Muscle of back (tissue), 11 donors: ENCODE results near the gene PTGDS. TPM values are rescaled to one million over a fixed set of nuclear protein-coding genes. Genes with fewer than 3 reads are reported as not detected.
A peak's percentile ranks its signal among the peaks of the same experiment; 100 is the strongest.

ENCODE experiments used
- DNase-seq, 3 donors: peaks; one replicate each; pipeline versions ENCODE4 v3.0.0 to v3.0.0-alpha.2; 2013
- polyA plus RNA-seq, 10 donors: library from polyadenylated mRNA; unstranded; fragments of 120-200 nt; gene quantifications; one replicate each; pipeline ENCODE4 v1.2.1, GENCODE V29; 2013; ENCODE audit not compliant: insufficient read length in 10 of 10

PTGDS gene
- polyA plus RNA-seq, 10 donors: 2.3 to 36.3 (median 17.1) TPM

DNA sequence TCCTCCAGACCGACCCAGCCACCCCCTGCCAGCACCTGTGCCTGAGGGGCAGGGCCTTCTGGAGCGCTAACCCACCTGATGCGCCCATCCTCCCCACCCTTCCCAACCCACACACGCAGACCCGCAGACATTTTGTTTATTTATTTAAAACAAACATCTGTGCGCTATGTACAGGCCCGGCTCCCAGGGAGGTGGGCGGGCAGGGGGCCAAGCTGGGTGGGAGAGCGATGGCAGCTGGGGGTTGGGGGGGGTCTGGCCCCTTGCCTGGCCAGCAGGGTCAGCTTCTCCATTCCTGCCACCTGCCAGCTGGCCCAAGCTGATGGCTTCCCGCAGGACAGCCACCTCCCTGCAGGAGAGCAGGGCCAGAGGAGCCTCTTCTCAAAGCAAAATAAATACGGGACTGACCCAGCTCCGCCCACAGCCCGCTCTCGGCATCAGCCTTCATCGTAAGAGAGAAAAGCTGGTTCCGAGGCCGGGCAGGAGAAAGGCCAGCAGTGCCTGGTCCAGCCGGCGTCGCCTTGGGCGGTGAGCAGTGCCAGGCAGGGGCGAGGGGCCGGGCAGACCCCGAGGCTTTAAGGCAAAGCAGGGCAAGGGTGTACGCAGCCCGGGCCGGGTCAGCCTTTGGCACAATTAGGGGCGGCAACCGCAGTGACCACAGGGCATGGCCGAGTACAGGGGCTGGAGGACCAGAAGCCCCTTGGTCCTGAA, 30.0 kb downstream of the PTGDS start:
- DNase-seq: peak in 1 of 3 donors; percentile 62

DNA sequence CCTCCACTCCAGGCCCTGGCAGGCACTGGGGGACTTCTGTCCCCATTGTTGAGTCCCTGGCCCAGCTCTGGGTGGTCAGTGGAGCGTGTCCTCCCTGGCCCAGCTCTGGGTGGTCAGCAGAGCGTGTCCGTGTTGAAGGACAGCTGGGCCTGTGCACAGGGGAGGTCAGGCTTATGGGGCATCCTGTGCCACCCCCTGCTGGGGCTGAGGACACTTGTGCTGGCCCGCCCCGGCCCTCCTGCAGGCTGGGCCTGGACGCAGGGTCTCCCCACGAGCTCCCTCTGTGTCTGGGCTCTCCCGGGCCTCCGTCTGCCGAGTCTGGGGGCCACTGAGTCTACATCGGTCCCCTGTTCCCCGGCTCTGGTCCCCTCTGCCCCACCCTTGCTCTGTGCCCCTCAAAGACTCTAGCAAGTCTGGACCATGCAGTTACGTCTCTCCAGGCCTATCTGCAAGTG, 30.5 kb downstream of the PTGDS start:
- DNase-seq: no peak

DNA sequence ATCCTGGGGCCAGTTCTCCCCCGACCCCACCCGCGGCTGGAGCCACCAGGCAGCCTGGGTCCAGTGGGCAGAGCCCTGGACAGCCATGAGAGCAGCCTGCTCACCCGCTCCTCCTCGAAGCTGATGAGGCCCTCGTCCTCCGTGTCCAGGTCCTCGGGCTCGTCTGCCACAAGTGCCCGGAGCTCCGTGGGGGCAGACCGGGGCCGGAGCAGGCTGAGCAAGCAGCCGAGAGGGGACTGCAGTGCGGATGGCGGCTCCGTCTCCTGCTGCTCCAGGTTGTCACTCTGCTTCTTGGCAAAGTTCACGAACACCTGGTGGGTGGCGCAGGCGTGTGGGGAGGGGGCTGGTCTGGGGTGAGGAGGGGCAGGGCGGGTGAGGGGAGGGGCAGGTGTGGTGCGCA, 31.0 kb downstream of the PTGDS start:
- no peak for DNase-seq

DNA sequence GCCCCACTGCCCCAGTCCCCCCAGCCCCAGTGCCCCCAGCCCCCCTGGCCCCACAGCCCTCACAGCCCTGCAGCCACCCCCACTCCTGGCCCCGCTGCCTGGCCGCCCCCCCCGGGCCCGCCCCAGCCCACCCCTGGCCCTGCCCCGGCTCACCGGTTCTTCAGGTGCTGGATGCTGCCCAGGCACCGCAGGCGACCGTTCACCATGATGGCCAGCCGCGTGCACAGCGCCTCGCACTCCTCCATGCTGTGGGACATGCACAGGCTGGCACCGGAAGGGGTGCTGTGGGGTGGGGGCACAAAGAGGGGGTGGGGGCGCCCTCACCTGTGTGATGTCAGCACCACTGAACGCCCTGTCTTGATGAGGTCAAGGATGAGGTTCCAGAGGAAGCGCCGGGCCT, 31.9 kb downstream of the PTGDS start:
- no peak for DNase-seq

DNA sequence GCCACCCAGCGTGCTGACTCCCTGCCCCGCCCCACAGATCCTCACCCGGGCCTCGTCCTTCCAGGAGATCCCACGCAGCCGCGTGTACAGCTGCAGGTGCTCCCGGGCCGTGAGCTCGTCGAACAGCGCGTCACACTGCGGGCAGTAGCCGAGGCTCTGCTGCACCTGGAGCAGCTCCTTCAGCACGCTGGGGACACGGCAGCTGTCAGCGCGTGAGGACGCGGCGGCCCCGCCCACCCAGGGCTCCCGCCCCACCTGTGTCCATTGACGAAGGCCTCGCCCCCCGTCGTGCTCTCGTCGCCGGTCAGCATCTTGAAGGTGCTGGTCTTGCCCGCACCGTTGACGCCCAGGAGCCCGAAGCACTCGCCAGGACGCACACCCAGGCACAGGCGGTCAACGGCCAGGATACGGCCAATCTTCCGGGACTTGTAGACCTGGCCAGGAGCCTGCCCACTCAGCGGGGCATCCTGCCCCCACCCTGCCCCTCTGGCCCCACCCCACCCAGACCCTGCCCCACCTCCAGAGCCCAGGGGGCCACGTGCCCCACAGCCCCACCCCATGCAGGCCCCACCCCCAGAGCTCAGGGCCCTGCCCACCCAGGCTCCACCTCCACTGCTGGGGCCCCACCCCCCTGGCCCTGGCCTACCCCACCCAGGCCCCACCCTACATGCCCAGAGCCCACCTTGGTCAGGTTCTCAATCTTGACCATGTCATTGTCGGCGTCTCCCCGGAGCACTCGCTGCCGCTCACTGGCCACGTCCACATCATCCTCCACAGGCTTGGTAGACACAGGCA, 32.8 kb downstream of the PTGDS start:
- no peak for DNase-seq

DNA sequence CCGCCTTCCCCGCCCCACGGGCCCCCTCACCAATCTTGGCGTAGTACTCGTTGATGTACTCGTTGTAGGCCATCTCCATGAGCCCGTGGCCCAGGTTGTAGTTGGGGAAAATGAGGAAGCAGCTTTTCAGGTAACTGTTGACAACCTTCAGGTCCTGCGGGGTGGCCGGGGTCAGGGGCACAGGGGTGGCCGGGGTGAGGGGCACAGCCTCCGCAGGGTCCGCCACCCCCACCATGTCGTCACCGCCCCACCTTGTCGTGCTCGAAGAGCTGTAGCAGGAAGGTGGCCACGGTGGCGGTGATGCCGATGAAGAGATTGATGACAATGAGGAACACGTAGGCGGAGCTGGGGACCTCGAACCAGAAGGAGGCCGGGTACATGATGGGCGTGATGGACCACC, 33.9 kb downstream of the PTGDS start:
- no peak for DNase-seq

DNA sequence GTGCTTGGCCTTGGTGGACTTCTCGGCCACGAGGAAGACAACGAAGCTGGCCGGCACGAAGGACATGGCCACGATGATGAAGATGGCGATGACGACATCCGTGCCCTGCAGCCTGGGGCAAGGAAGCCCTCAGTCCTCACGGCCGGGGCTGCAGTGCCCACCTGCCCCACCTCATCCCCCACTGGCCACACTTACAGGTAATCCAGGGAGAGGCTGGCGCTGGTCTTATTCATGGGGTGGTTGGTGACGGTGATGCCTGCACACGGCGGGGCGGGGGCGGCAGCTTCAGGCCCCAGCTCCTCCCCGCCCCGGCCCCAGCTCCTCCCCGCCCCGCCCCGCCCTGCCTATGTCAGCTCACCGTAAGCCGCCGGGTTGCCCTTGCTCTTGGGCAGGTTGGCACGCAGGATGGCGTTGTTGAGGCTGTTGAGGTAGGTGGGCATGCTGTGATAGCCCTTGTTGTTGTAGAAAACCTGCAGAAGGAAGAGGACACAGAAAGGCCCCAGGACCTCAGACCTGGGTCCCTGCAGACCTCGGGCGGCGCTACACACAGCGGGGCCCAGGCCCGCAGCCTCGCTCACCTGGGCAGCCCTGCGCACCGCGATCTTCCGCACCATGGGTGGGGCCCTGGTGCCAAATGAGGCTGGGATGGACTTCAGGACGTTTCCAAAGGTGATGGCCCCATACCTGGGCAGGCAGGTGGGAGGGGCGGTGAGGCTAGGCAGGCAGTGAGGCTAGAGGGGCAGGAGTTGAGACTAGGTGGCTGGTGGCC, 34.8 kb downstream of the PTGDS start:
- DNase-seq: no peak

DNA sequence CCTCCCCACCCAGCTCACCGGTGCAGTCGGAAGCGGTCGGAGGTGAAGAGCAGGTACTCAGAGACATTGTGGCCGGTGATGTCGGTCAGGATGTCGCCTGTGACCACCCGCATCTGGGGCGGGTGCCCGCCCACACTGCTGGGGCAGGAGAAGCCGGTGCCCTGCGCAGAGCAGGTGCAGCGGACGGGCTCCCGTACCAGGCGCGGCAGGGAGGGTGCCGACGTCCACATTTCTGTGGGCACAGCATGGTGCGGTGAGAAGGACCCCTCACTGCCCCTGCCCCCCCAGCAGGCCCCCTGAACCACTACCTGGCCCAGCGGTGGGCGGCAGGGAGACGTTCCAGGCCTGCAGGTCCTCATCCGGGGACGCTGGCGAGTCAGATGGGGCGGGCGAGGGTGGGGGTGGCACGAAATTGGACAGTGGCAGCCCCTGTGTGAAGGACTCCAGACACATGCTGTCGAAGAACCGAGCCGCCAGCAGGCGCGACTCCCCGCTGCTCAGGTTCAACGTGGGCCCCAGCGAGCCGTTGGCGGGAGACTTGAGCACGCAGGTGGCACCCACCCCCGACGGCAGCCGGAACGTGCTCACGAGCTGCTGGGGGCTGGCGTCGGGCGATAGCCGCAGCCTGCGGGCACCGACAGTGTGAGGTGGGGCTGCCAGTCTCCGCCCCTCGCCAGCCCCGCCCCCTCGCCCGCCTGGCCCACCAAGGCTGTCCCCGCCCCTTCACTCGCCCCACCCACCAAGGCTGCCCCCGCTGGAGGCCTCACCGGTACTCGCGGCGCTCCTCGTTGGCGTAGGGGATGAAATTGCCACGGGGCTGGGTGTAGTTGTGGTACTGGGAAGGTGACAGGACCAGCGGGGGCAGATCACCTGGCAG, 35.6 kb downstream of the PTGDS start:
- no peak for DNase-seq

DNA sequence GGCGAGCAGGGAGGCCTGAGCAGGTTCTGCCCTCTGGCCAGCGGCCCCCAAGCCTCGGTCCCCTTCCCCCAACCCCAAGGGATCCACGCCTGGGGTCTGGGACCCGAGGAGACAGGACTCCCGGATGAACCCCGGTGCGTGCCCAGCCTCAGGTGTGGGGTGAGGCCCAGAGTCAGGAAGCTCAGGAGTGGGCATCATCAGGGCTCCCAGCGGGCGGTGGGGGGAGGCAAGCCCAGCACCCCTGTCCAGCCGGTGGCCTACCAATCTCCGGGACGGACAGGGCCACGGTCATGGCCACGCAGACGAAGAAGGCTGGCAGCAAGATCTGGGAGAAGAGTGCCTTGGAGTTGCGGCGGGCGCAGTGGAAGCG, 36.3 kb downstream of the PTGDS start:
- DNase-seq: no peak

DNA sequence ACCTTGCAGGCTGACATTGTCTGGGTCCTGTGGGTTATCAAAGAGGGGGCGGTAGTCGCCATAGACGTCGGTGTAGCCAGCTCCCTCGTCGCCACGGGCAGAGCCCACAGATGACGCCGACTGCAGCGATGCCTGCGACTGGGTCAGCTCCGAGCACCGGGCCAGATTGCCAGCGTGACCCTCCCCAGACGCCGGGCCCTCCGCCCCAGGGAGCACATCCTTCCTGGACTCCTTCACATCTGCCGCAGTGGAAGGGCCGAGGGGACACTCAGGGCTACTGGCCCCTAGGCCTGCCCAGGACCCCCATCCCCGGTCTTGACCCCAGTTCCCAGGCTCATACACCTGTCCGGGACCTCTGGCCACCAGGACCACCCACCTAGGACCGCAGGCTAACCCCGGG, 36.9 kb downstream of the PTGDS start:
- no peak for DNase-seq

DNA sequence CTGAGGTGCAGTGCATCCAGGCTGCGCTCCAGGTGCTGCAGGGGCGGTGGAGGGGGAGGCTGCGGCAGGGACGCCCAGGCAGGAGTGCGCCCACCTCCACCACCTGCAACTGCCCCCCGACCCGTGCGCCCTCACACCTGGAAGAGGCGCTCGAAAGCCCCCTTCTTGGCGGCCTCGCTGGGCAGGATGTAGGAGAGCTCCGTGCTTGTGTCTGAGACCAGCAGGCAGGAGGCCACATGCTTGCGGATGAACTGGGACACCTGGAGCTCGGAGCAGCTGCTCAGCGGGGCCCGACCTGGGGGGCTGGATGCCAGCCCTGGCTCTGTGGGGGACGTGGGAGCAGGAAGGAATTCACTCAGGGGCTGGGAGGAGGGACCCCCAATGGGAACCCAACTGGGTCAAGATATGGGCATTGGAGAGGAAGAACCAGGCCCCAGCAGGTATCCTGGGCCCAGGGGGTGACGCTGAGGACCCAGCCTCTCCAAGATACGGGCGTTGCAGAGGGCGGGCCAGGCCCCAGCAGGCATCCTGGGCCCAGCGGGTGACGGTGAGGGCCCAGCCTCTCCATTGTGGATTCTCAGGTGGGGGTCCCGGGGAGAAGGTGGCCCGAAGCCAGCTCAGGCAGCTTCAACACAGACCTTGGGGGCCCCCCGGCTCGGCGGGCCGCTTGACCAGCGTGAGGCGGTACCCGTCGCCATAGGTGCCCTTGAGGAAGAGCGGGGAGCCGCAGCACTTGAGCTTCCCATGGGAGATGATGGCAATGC, 37.7 kb downstream of the PTGDS start:
- DNase-seq: no peak

DNA sequence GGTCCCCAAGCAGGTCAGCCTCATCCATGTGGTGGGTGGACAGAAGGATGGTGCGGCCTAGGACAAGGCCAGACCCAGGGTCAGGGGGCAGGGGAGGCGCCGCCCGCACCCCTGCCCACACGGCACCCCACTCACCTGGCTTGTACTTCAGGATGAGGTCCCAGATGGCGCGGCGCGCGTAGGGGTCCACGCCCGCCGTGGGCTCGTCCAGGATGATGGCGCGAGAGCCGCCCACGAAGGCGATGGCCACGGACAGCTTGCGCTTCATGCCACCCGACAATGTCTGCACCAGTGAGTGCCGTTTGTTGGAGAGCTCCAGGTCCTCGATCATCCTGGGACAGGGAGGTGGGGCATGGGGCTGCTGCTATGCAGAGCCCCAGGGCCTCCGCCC, 38.2 kb downstream of the PTGDS start:
- DNase-seq: no peak

DNA sequence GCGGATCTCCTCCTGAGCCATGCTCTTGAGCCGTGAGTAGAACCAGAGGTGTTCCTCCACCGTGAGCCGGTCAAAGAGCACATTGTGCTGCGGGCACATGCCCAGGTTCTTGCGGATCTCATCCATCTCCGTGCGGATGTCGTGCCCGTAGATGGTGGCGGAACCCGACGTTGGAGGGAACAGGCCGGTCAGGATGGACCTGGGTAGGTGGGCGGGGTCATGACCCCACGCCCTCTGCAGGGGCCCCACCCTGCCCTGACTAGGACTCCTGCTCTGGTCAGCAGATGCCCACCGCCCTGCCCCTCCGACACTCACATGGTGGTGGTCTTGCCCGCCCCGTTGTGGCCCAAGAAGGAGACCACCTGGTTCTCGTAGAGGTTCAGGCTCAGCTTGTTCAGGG, 38.7 kb downstream of the PTGDS start:
- DNase-seq: no peak

DNA sequence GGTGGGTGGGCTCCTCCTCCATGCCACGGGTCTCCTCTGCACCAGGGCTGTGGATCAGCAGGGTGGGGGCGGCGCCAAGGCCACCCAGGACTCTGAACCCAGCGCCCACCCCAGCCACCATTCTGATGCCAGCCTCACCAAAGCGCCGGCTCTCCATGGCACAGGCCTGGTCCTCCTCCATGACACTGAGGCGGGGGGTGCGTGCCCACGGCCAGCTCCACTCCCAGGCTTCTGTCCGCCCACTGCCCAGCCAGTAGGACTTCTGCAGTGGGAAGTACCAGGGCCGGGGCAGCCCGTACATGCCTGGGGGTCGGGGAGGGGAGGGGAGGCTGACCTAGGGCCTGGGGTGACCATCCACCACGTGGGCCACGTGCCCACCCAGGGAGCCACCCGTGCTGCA, 39.1 kb downstream of the PTGDS start:
- no peak for DNase-seq

DNA sequence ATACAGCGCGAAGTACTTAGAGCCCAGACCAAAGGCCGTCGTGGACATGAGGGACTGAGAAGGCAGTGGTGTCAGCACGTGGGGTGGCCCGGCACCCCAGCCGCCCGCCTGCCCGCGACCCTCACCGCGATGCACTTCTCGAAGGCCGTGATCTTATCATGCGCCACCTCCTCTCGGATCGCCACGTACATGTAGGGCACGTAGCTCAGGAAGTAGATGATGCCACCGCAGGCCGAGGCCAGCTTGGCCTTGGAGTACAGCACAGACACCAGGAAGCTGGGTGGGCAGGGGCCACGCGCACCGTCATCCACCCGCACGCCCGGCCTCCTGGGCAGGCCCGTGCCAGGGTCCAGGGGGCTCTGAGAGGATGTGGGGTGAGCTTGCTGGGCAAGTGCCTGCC, 39.8 kb downstream of the PTGDS start:
- no peak for DNase-seq

DNA sequence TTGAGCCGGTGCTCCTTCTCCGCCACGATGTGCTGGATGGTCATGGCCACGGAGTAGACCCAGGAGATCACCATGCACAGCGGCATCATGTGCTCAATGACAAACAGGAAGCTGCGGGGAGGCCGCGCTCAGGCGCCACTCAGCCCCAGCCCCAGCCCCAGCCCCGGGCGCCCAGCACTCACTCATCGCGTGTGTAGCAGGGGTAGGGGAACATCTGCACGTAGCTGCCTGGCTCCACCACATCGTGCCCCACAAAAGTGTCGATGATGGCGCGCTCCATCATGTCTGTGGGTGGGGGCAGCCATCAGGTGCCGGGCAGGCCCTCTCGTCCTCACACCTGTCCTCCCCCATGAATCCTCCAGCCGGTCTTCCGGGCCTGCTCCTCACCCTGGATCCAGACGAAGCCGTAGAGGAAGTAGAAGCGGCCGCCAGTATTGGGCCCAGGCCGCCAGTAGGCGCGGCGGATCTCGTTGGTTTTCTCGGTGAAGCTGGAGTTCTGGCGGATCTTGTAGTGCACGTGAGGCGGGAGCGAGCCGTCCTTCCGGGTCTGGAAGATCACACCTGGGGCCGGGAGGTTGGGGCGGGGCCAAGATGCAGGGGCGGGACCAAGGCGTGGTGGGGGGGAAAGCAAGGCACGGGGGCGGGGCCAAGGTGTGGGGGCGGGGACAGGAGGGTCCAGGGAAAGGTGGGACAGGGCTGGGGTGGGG, 40.6 kb downstream of the PTGDS start:
- no peak for DNase-seq

DNA sequence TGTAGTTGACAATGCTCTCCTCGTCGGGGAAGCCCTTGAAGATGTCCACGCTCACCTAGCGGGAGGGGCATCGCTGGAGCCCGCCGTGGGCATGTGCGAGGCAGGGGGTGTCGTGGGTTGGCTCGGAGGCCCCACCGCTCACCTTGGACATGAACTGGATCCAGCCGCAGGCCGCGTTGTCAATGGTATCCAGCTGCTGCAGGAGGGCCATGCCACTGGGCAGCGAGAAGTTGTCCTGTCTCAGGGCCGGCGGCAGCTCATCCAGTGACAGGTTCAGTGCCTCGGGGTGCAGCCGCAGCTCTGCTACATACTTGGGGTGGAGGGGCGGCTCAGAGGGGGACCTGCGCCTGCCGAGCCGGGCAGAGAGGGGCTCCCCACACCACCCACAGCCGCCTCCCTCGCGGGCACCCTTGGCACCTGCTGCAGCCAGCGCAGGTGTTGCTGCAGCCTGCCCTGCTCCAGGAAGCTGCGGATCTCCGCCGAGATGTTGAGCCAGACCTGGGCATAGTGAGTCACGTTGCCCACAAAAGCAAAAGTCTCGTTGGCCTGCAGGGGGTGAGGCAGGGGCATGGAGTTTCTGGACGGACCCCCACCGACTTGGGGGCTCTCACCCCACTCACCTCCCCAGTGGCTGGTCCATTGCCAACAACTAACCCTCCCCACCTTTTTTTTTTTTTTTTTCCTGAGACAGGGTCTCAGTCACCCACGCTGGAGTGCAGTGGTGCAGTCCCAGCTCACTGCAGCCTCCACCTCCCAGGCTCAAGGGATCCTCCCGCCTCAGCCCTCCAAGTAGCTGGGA, 41.7 kb downstream of the PTGDS start:
- no peak for DNase-seq

DNA sequence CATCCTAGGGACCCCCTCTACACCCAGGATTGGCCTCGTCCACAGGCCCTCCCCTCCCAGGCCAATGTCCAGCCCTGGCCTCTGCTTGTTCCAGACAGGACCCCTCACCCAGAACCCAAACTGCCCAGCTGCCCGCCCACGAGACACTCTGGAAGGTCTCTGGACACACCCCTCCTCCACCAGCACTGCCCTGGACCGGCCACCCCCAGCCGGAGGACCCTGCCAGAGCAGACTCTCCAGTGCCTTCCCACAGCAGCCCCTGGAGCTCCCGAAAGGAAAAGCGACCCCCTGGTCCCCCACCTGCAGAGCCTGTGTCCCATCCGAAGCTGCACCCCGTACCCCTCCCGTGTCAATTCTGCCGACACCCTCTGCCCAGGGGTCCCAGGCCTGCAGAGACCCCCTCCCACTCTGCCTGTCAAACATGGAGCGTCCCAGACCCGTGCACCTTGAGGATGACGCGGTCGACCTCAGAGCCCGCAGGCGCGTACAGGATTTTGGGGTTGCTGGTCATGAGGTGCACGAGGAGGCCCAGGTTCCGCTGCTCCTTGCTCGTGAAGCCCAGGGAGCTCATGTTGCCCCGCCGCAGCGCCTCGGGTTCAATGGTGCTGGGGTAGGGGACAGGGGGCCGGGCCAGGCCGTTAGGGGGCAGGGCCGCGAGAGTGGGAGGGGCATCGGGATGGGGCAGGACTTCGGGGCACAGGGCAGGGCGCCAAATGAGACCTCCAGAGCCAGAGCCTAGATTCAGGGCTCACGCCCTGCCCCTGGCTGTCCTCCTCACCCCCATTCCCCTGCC, 42.8 kb downstream of the PTGDS start:
- no peak for DNase-seq
